SHP77 treated with DMSO at 0.1 percent for 48 hours (cell line): ENCODE measurements around the gene GPD1.

Experiments used
- DNase-seq: peaks from one replicate; lab custom pipeline; 2025; lab: John Stamatoyannopoulos, UW

Gene GPD1

GRCh38 chr12:50103767-50104321 lies at the start of gene GPD1:
GPD1 (plus strand) TSS chr12:50104008; CDS start chr12:50104051, 43 bp downstream.
- DNase-seq = no peak

- peak; percentile 27 for DNase-seq
Observed at GRCh38 chr12:50055831-50056638, 47.8 kb upstream of the GPD1 start.

GRCh38 chr12:50056639-50056976 lies 47.2 kb upstream of the GPD1 start:
- DNase-seq = no peak

GRCh38 chr12:50057000-50057841 lies 46.6 kb upstream of the GPD1 start, which contains the start of gene ASIC1:
ASIC1 (plus strand) TSS chr12:50057596; CDS start chr12:50058767, 1,171 bp downstream.
- no peak for DNase-seq

- no peak for DNase-seq
Observed at GRCh38 chr12:50057896-50058670, 45.7 kb upstream of the GPD1 start.

- DNase-seq = no peak
Observed at GRCh38 chr12:50058743-50059312, 45.0 kb upstream of the GPD1 start.

GRCh38 chr12:50059440-50060119 lies 44.2 kb upstream of the GPD1 start:
- no peak for DNase-seq

- DNase-seq = no peak
Observed at GRCh38 chr12:50060120-50060468, 43.7 kb upstream of the GPD1 start.

GRCh38 chr12:50061171-50061570 lies 42.6 kb upstream of the GPD1 start:
- DNase-seq = no peak

- no peak for DNase-seq
Observed at GRCh38 chr12:50061946-50062686, 41.7 kb upstream of the GPD1 start.

GRCh38 chr12:50062728-50063460 lies 40.9 kb upstream of the GPD1 start:
- DNase-seq = no peak

- DNase-seq = no peak
Observed at GRCh38 chr12:50065726-50066310, 38.0 kb upstream of the GPD1 start.

- no peak for DNase-seq
Observed at GRCh38 chr12:50066402-50066801, 37.4 kb upstream of the GPD1 start.

- DNase-seq = no peak
Observed at GRCh38 chr12:50069069-50069468, 34.7 kb upstream of the GPD1 start.

GRCh38 chr12:50069539-50069938 lies 34.3 kb upstream of the GPD1 start:
- no peak for DNase-seq

- DNase-seq = peak; percentile 19
Observed at GRCh38 chr12:50070314-50071060, 33.3 kb upstream of the GPD1 start.

GRCh38 chr12:50072198-50072907 lies 31.5 kb upstream of the GPD1 start:
- no peak for DNase-seq

- DNase-seq = no peak
Observed at GRCh38 chr12:50073206-50073605, 30.6 kb upstream of the GPD1 start.
